K562 (cell line): Measurements from ENCODE around the gene DENND1A. TPM values are rescaled to one million over a fixed set of nuclear protein-coding genes. Genes with fewer than 3 reads are reported as not detected.

Experiments used
- ATAC-seq: fragments of 200-7000 bp; cut with Tn5 transposase; 3 replicates; pipeline ENCODE4 v1.9.1; 2020; ENCODE audit warnings: moderate library complexity
- BruUV-seq: library from RNA; stranded (reverse); fragments of 400-500 nt; replicated peaks from 2 replicates; lab custom pipeline; 2021; lab: Mats Ljungman, UMichigan
- CTCF ChIA-PET: fragments of 300-600 bp; formaldehyde crosslinking; extraction: SDS; loops from one replicate; lab custom pipeline; 2021; ENCODE audit warnings: low intra/inter-chr PET ratio; lab: Yijun Ruan, JAX
- POLR2A ChIA-PET: fragments of 300-600, 350-650 bp; sonication (Branson Sonifier 250); formaldehyde crosslinking; extraction: SDS; loops from one replicate; lab custom pipeline; 2021; ENCODE audit warnings: antibody characterized with exemption, inconsistent platforms; lab: Yijun Ruan, JAX
- DNase-seq, 4 experiments: peaks; one replicate each; pipeline versions ENCODE4 v3.0.0 to v3.0.0-alpha.2; 2011 to 2018; ENCODE audit warnings: low spot score in 3 of 4, mixed read lengths in 3 of 4; ENCODE audit errors: extremely low read depth in 1 of 4
- FAIRE-seq: peaks from 2 replicates; lab custom pipeline; 2011; peaks lifted over from hg19 to GRCh38; lab: Jason Lieb, UNC
- H2AFZ ChIP-seq: 2 replicates; pipeline ENCODE4 v1.6.0; 2011; ENCODE audit warnings: low read depth, low read length, control low read depth, inconsistent platforms
- H3K27ac ChIP-seq: fragments of 200-600 bp; 3 replicates; pipeline ENCODE4 v1.8.0; 2011; ENCODE audit warnings: low read depth, mild to moderate bottlenecking, control low read depth, inconsistent platforms, low read length, moderate library complexity, mixed read lengths; ENCODE audit errors: extremely low read depth
- H3K27me3 ChIP-seq, 2 experiments: fragments of 300-600 bp in 1 of 2; 2 replicates in 1 of 2; 3 replicates in 1 of 2; pipeline versions ENCODE4 v1.6.0 to v1.8.0; 2011; ENCODE audit warnings: inconsistent platforms in 2 of 2, low read length in 2 of 2, mild to moderate bottlenecking in 1 of 2, mixed read lengths in 1 of 2, moderate library complexity in 1 of 2; ENCODE audit not compliant: control insufficient read depth in 2 of 2, insufficient read depth in 2 of 2
- H3K36me3 ChIP-seq: fragments of 300-600 bp; 3 replicates; pipeline ENCODE4 v1.8.0; 2011; ENCODE audit warnings: mild to moderate bottlenecking, low read length, inconsistent platforms; ENCODE audit not compliant: control insufficient read depth, insufficient read depth
- H3K4me1 ChIP-seq, 2 experiments: fragments of 200-600 bp in 1 of 2; replicated peaks in 1 of 2; 2 replicates in 1 of 2; 3 replicates in 1 of 2; pipeline versions ENCODE4 v1.5.1 to v1.8.0; 2011; ENCODE audit warnings: inconsistent platforms in 2 of 2, low read length in 2 of 2, mild to moderate bottlenecking in 1 of 2, mixed read lengths in 1 of 2, moderate library complexity in 1 of 2; ENCODE audit not compliant: control insufficient read depth in 2 of 2, insufficient read depth in 2 of 2
- H3K4me2 ChIP-seq: 2 replicates; pipeline ENCODE4 v1.6.1; 2011; ENCODE audit warnings: low read length, control low read depth, inconsistent platforms, mixed read lengths; ENCODE audit not compliant: insufficient read depth
- H3K4me3 ChIP-seq: fragments of 200-600 bp; sonication (generic), shearing (Covaris generic); 2 replicates; pipeline ENCODE4 v1.5.1; 2016; ENCODE audit warnings: control low read depth, inconsistent platforms
- H3K79me2 ChIP-seq: fragments of 200-600 bp; 3 replicates; pipeline ENCODE4 v1.8.0; 2011; ENCODE audit warnings: low read length, inconsistent platforms; ENCODE audit not compliant: control insufficient read depth, insufficient read depth
- H3K9ac ChIP-seq, 2 experiments: 2 replicates each; pipeline versions ENCODE4 v1.6.0 to v1.6.1; 2011; ENCODE audit warnings: low read depth in 2 of 2, low read length in 2 of 2, control low read depth in 1 of 2, inconsistent platforms in 1 of 2, mild to moderate bottlenecking in 1 of 2, mixed read lengths in 1 of 2; ENCODE audit not compliant: insufficient read depth in 1 of 2
- H3K9me1 ChIP-seq: one replicate; pipeline ENCODE4 v1.6.0; 2011; ENCODE audit warnings: inconsistent platforms, mild to moderate bottlenecking, low read length, moderate library complexity; ENCODE audit not compliant: control insufficient read depth, insufficient read depth
- H3K9me3 ChIP-seq: replicated peaks from 2 replicates; pipeline ENCODE4 v1.5.1; 2011; ENCODE audit warnings: low read depth, low read length, inconsistent platforms; ENCODE audit not compliant: control insufficient read depth, insufficient read depth
- H4K20me1 ChIP-seq: replicated peaks from 2 replicates; pipeline ENCODE4 v1.6.1; 2011; ENCODE audit warnings: low read length, inconsistent platforms, mixed read lengths; ENCODE audit not compliant: control insufficient read depth, insufficient read depth
- CBFA2T3 ChIP-seq: fragments of 450-650 bp; IDR thresholded peaks from 2 replicates; pipeline ENCODE4 v1.6.1; 2017
- EP300 ChIP-seq: IDR thresholded peaks from 2 replicates; pipeline ENCODE4 v1.6.1; 2012; ENCODE audit warnings: low read length, improper control_type of control experiment
- GTF2E2 ChIP-seq: fragments of 200-800 bp; sonication (Bioruptor generic); IDR thresholded peaks from 2 replicates; pipeline ENCODE4 v1.6.1; 2016; ENCODE audit warnings: missing genetic modification characterization, missing compliant biosample characterization
- ILK ChIP-seq: fragments of 450-650 bp; IDR thresholded peaks from 2 replicates; pipeline ENCODE4 v1.6.1; 2016; ENCODE audit warnings: missing genetic modification characterization, low read depth, mild to moderate bottlenecking, missing compliant biosample characterization, moderate library complexity, borderline replicate concordance
- KAT7 ChIP-seq: sonication (generic); formaldehyde crosslinking; IDR thresholded peaks from 2 replicates; pipeline ENCODE4 v1.8.0; 2022; ENCODE audit warnings: missing genetic modification reagents, mild to moderate bottlenecking, borderline replicate concordance
- KDM1A ChIP-seq, 2 experiments: fragments of 450-650 bp; IDR thresholded peaks; 2 replicates each; pipeline ENCODE4 v1.6.1; 2016; ENCODE audit warnings: mild to moderate bottlenecking in 2 of 2
- PKNOX1 ChIP-seq: fragments of 450-650 bp; IDR thresholded peaks from 2 replicates; pipeline ENCODE4 v1.6.1; 2016
- POLR2B ChIP-seq: fragments of 450-650 bp; IDR thresholded peaks from 2 replicates; pipeline ENCODE4 v1.6.1; 2018; ENCODE audit warnings: low read depth; ENCODE audit not compliant: partially characterized antibody
- RBM22 ChIP-seq: fragments of 200-400 bp; formaldehyde crosslinking; IDR thresholded peaks from 2 replicates; pipeline ENCODE4 v1.6.1; 2018; ENCODE audit warnings: low read length, low read depth; ENCODE audit not compliant: poor library complexity, severe bottlenecking
- RCOR1 ChIP-seq, 2 experiments: IDR thresholded peaks; 2 replicates each; pipeline ENCODE4 v1.6.1; 2012; ENCODE audit warnings: low read depth in 2 of 2, low read length in 2 of 2, borderline replicate concordance in 1 of 2, improper control_type of control experiment in 1 of 2
- TAL1 ChIP-seq: fragments of 450-650 bp; IDR thresholded peaks from 2 replicates; pipeline ENCODE4 v1.6.1; 2016; ENCODE audit warnings: mild to moderate bottlenecking
- TCF3 ChIP-seq: sonication (generic); formaldehyde crosslinking; IDR thresholded peaks from 2 replicates; pipeline ENCODE4 v1.4.0; 2020; ENCODE audit warnings: mild to moderate bottlenecking, missing genetic modification reagents
- ZC3H11A ChIP-seq: IDR thresholded peaks from 2 replicates; pipeline ENCODE4 v1.6.1; 2012; ENCODE audit warnings: low read depth, low read length, improper control_type of control experiment
- ZNF12 ChIP-seq: sonication (generic); formaldehyde crosslinking; IDR thresholded peaks from 2 replicates; pipeline ENCODE4 v1.4.0; 2020; ENCODE audit warnings: mild to moderate bottlenecking, missing genetic modification reagents
- ZNF134 ChIP-seq: fragments of 250-450 bp; sonication (Bioruptor Pico); conservative IDR thresholded peaks from 2 replicates; pipeline ENCODE4 v1.4.0; 2020
- ZNF146 ChIP-seq: IDR thresholded peaks from one replicate; pipeline ENCODE4 v1.6.1; 2018; ENCODE audit warnings: missing compliant biosample characterization; ENCODE audit not compliant: unreplicated experiment
- ZNF239 ChIP-seq: fragments of 250-450 bp; sonication (Bioruptor Pico); IDR thresholded peaks from 2 replicates; pipeline ENCODE4 v1.4.0; 2020; ENCODE audit warnings: mild to moderate bottlenecking
- ZNF431 ChIP-seq: sonication (generic); formaldehyde crosslinking; IDR thresholded peaks from 2 replicates; pipeline ENCODE4 v1.8.0; 2022; ENCODE audit warnings: mild to moderate bottlenecking, missing genetic modification reagents
- ZNF444 ChIP-seq: fragments of 250-450 bp; sonication (Bioruptor Pico); IDR thresholded peaks from 2 replicates; pipeline ENCODE4 v1.4.0; 2020; ENCODE audit warnings: mild to moderate bottlenecking, moderate library complexity
- ZNF778 ChIP-seq: fragments of 450-650 bp; formaldehyde crosslinking; IDR thresholded peaks from 2 replicates; pipeline ENCODE4 v1.4.0; 2020; ENCODE audit warnings: mild to moderate bottlenecking, moderate library complexity
- WGBS: fragments of 100-300 bp; shearing (Covaris generic); methylation state at CpG from one replicate; pipeline ENCODE4 v1.1.6; 2016; ENCODE audit warnings: low coverage, mixed read lengths; ENCODE audit not compliant: insufficient coverage; ENCODE audit errors: missing lambda C conversion rate; 5-methylcytosine and 5-hydroxymethylcytosine counted together
- in situ Hi-C: fragments of 300-500 bp; cut with MboI; formaldehyde crosslinking; loops from 4 replicates; pipeline ENCODE4 v1.15.0; 2018; ENCODE audit warnings: inconsistent platforms, mixed read lengths
- intact Hi-C: fragments of 100-400 bp; cut with micrococcal nuclease; formaldehyde crosslinking; loops from 2 replicates; pipeline ENCODE4 v1.14.2; 2022
- polyA plus RNA-seq, 8 experiments: library from polyadenylated mRNA; depleted of rRNA in 4 of 8; stranded (reverse) in 5 of 8; unstranded in 3 of 8; fragments of >200 nt; fragmentation: Nextera tagmentation in 2 of 8; fragmentation: Illumina TruSeq in 1 of 8; extraction: Ambion mirVana in 2 of 8; extraction: Trizol in 1 of 8; gene quantifications; 2 replicates each; pipeline versions ENCODE4 v1.2.1 to v1.2.3, GENCODE V29; 2011 to 2014; ENCODE audit warnings: inconsistent platforms in 1 of 8, missing spikeins in 1 of 8
- total RNA-seq, 7 experiments: library from RNA; depleted of rRNA in 6 of 7; stranded (reverse); fragments of >200 nt in 6 of 7; fragmentation: Illumina TruSeq in 2 of 7; extraction: Trizol in 2 of 7; gene quantifications; 2 replicates each; pipeline versions ENCODE4 v1.2.1 to v1.2.3, GENCODE V29; 2011 to 2021; ENCODE audit warnings: low replicate concordance in 1 of 7
- TF ChIP-seq, protein P1 (sequence below): fragments of 250-450 bp; sonication (Bioruptor Pico); IDR thresholded peaks from 2 replicates; pipeline ENCODE4 v1.5.0; 2021; ENCODE audit warnings: mild to moderate bottlenecking, moderate library complexity

Gene DENND1A
- total and polyA plus RNA-seq, 9 of the 15 experiments (the other 6 are each of a cell fraction or from before 2014, with no cell fraction given), result 7.6 to 29.5 (median 15.7) TPM

DNA sequence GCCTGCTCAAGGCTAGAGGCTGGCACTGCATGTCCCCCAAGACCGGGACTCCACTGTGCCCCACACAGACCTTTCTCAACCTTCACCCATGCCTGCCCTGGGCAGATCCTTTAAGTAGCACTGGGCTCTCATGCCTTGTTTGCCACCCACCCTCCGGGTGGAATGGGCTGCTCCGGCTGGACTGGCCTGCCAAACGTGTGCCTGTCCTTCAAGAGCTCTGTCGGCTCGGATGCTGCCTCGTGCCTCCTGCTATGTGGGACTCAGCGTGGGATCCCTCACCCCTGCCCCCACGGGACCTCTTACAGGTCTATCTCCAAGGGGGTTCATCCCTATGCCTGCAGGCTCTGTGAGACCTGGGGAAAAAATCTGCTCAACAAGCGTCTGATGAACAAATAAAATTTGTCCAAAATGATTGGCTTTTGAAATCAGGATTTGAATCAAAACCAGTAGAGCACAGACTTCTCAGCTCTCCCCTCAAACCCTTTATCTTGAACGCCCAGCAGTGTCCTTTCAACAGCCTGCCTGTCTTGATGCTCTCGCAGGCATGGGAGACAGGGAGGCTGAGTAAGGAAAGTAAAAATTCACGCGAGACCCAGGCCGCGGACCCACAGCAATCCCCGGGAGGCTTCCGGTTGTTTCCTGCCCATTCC lies 517.6 kb downstream of the DENND1A start:
- Histone ChIP-seq H2AFZ (no peak overlapping the region), H3K4me2 (no peak overlapping the region), H3K4me1 (peaks cover 5 to 8% of the 10 kb centered on the region in 2 experiments; a peak in 4 of 5 replicates), H3K27me3 (no peaks in the 10 kb centered on the region), H4K20me1 (0 out of 2 replicates have a peak, but pooled peaks cover 3% of the 10 kb centered on the region), H3K9ac (no peak overlapping the region), H3K4me3 (no peak overlapping the region), H3K79me2 (no peaks in the 10 kb centered on the region), H3K9me3 (no peaks in the 10 kb centered on the region), H3K36me3 (no peaks in the 10 kb centered on the region), H3K9me1 (no peaks in the 10 kb centered on the region), H3K27ac (no peak overlapping the region)
- intact Hi-C loops, result no loop called here
- DNase-seq (no peak), FAIRE-seq (peak; percentile 15), ATAC-seq (no peak)
- WGBS, result 35% methylated on average over 18 of the region's 18 CpGs
- no TSS peak for BruUV-seq
- in situ Hi-C loops, result no loop called here
- ChIA-PET POLR2A (interaction anchor here (0.6 kb wide), 1 partner anchor 48 kb away, joined by 3 read pairs; no protein-coding TSS in a partner anchor), CTCF (no interaction called here)
- TF ChIP-seq, protein P1, sequence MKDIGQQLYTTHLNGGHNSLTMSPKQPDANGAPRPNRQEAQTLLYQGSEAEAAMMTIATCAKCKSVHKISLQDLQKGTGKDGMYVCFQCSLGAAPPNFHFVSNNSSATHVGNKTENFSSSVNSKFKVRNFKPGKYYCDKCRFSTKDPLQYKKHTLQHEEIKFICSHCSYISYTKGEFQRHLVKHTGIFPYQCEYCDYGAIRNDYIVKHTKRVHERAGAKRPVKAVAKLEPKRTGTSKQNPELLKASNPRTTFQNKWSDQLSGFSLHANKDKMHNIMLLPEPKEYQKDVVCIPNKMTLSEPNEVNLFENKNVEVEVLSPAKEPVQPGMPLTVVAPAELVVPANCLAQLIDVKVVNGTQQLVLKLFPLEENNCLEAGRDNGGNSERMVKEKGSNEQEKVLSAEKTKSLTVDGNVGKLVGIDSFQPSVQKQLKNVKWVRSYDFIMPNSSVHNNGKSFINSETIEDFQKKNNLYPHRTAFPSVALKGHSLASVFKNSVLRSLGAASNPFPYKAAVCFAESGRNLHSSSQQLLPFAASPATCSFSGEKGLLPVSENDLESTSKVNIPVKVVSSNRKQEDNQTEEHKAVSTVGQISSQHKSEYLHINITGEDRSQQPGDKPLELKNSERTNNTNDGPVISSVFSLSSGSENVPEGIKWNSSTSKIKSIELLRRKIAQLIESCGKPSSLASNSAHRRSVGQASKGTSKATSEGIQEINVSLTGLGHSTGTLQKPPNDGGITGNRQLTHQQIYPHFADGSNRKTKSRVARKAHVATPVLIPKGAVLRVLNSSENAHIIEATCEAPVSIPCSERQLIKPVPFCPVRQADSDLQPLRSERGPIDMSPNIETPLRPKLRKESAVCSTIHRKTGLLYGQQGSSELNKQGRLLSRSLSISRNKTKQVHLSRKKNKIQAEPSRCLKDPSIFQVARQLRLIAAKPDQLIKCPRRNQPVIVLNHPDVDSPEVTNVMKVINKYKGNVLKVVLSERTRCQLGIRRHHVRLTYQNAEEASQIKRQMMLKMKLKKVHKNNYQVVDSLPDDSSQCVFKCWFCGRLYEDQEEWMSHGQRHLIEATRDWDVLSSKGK, result no peak
- TF ChIP-seq ZNF778 (CRISPR knock-in tag) (no peak), EP300 (no peak), GTF2E2 (tag) (no peak), KDM1A (IDR thresholded peaks at IDR 0.05) (peak; percentile 61 to 68), ZNF431 (no peak), RCOR1 (IDR thresholded peaks at IDR 0.05; ENCODE audit: borderline replicate concordance in 1 of 2, low read depth in 2 of 2, low read length in 2 of 2) (0 out of 4 replicates have a peak, but pooled peaks of 1 of the 2 experiments have one; percentile 31), ILK (tag) (no peak), ZNF239 (CRISPR knock-in tag) (no peak), ZNF12 (no peak), POLR2B (no peak), ZC3H11A (no peak), CBFA2T3 (peak; percentile 61), ZNF134 (CRISPR knock-in tag) (no peak), ZNF444 (CRISPR knock-in tag) (no peak), TCF3 (CRISPR knock-in tag) (peak; percentile 27; the same call in 1 of the 2 replicates), TAL1 (peak; percentile 14; the same call in 1 of the 2 replicates), PKNOX1 (no peak), ZNF146 (CRISPR knock-in tag) (no peak), KAT7 (no peak), RBM22 (no peak)
